Left lung (tissue), 10 donors: Measurements from ENCODE around the gene PSMB4. TPM values are rescaled to one million over a fixed set of nuclear protein-coding genes. Genes with fewer than 3 reads are reported as not detected.

Experiments used
- ATAC-seq: fragments of 200-7000 bp; cut with Tn5 transposase; one replicate; pipeline ENCODE4 v1.9.1; 2020; ENCODE audit warnings: moderate library complexity
- DNase-seq, 4 donors: peaks; one replicate each; pipeline ENCODE4 v3.0.0-alpha.2; 2013 to 2020
- H3K27ac ChIP-seq, 2 donors: fragments of 200-600 bp; sonication (generic) in 1 of 2; one replicate each; pipeline versions ENCODE4 v1.5.0 to v1.8.0; 2020 to 2021
- H3K27me3 ChIP-seq, 2 donors: fragments of 200-600 bp; sonication (generic) in 1 of 2; one replicate each; pipeline versions ENCODE4 v1.5.0 to v1.8.0; 2020 to 2021
- H3K36me3 ChIP-seq, 2 donors: fragments of 200-600 bp; sonication (generic) in 1 of 2; one replicate each; pipeline versions ENCODE4 v1.5.0 to v1.8.0; 2020 to 2021
- H3K4me1 ChIP-seq, 2 donors: fragments of 200-600 bp; one replicate each; pipeline ENCODE4 v1.8.0; 2021
- H3K4me3 ChIP-seq, 2 donors: fragments of 200-600 bp; sonication (generic) in 1 of 2; one replicate each; pipeline versions ENCODE4 v1.5.0 to v1.8.0; 2020 to 2021; ENCODE audit warnings: mild to moderate bottlenecking in 1 of 2
- H3K9me3 ChIP-seq, 2 donors: fragments of 200-600 bp; sonication (generic) in 1 of 2; one replicate each; pipeline versions ENCODE4 v1.5.0 to v1.8.0; 2020 to 2021
- intact Hi-C, 2 donors: fragments of 100-400 bp; cut with DNase I; formaldehyde crosslinking; loops; one replicate each; pipeline versions ENCODE4 v1.11.2 to v1.14.2; 2022
- polyA plus RNA-seq, 6 donors: library from polyadenylated mRNA; unstranded; fragments of 120-200 nt; gene quantifications; one replicate each; pipeline ENCODE4 v1.2.1, GENCODE V29; 2013; ENCODE audit not compliant: insufficient read length in 6 of 6
- total RNA-seq, 2 donors: library from RNA; stranded (reverse); fragmentation: NEBNext Ultra II Directional; extraction: Animal tissue kit (Norgen Biotek cat#: 25700); gene quantifications; one replicate each; pipeline ENCODE4 v1.2.1, GENCODE V29; 2021
- TF ChIP-seq, protein P1 (sequence below), 2 donors: fragments of 200-600 bp; sonication (generic) in 1 of 2; IDR thresholded peaks; one replicate each; pipeline versions ENCODE4 v1.5.0 to v1.8.0; 2021; ENCODE audit warnings: antibody characterized with exemption in 2 of 2
- donor health status: DM: no; HTN: yes; CAD: no.
- donor health status: DM: no; HTN: no; CAD: no.

The PSMB4 gene
- total and polyA plus RNA-seq, 8 donors: 166 to 249 (median 219) TPM

DNA sequence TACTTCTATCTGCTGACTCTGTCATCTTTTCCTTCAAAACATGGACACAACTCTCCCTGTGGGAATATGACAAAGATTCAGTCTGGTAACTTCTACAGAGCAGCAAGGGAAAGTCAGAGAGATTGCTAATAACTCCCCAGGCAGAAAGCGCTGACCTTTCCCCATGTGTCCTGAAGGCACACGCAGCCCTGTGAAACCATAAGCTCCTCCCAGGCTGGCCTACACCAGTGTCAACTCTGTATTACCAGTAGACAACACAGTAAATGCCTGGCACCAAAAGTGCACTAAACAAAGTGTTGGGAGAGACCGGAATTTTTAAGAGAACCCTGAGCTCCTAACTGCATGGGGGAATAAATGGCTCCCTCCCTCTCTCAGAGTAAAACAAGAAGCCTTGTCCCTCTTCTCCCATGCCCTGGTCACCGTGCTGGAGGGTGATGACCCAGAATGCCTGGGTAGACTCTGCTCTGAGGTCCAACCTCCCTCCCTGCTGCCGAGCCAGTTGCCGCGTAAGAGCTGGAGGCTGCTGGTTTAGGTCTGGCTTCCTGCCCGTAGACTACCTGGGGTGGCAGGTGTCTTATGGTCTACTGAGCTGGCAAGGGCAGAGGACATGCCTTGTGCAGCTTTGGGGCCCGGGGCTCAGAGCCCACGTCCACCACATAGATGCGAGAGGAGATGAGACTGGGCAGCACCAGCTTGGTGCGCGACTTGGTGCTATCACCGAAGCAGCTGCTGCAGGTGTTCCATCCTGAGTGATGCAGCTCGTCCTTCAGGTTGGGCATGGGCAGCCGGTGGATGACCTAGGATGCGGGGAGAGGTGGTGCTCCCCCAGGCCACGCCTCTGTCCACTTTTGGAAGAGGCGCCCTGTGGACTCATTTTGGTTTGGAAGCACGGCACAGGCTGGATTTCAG, 30.7 kb upstream of the PSMB4 start:
- ATAC-seq (no peak), DNase-seq (no peak)
- Histone ChIP-seq H3K4me1 (peaks cover 22 to 41% of the 10 kb centered on the region in 2 donors), H3K27ac (no peak overlapping the region), H3K27me3 (no peaks in the 10 kb centered on the region), H3K9me3 (no peaks in the 10 kb centered on the region), H3K4me3 (no peak overlapping the region), H3K36me3 (peaks cover 0 to 34% of the 10 kb centered on the region in 2 donors)
- intact Hi-C loops: no loop called here
- TF ChIP-seq, protein P1, sequence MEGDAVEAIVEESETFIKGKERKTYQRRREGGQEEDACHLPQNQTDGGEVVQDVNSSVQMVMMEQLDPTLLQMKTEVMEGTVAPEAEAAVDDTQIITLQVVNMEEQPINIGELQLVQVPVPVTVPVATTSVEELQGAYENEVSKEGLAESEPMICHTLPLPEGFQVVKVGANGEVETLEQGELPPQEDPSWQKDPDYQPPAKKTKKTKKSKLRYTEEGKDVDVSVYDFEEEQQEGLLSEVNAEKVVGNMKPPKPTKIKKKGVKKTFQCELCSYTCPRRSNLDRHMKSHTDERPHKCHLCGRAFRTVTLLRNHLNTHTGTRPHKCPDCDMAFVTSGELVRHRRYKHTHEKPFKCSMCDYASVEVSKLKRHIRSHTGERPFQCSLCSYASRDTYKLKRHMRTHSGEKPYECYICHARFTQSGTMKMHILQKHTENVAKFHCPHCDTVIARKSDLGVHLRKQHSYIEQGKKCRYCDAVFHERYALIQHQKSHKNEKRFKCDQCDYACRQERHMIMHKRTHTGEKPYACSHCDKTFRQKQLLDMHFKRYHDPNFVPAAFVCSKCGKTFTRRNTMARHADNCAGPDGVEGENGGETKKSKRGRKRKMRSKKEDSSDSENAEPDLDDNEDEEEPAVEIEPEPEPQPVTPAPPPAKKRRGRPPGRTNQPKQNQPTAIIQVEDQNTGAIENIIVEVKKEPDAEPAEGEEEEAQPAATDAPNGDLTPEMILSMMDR (IDR thresholded peaks at IDR 0.05): no peak

DNA sequence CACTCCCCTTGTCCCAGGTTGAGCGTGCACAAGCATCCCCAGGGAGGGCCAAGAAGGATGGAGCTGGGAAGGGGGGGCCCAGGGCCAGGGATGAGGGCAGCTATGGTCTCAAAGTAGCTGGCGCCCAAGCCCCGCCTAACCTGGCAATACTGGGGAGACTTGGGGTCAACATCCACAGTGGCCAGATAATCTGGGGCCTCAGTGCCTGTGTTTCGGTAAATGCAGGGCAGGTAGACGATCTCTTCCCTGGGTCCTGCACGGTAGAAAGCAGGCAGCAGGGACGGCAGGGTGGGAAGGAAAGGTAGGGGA, 30.1 kb upstream of the PSMB4 start:
- peaks cover 22 to 41% of the 10 kb centered on the region in 2 donors for H3K4me1 ChIP-seq
- H3K9me3 ChIP-seq: no peaks in the 10 kb centered on the region
- ATAC-seq (no peak), DNase-seq (no peak)
- H3K27ac ChIP-seq: no peak overlapping the region
- H3K4me3 ChIP-seq: no peak overlapping the region
- intact Hi-C loops: no loop called here
- H3K36me3 ChIP-seq: peaks cover 0 to 28% of the 10 kb centered on the region in 2 donors
- no peaks in the 10 kb centered on the region for H3K27me3 ChIP-seq
- TF ChIP-seq, protein P1 (IDR thresholded peaks at IDR 0.05): no peak

DNA sequence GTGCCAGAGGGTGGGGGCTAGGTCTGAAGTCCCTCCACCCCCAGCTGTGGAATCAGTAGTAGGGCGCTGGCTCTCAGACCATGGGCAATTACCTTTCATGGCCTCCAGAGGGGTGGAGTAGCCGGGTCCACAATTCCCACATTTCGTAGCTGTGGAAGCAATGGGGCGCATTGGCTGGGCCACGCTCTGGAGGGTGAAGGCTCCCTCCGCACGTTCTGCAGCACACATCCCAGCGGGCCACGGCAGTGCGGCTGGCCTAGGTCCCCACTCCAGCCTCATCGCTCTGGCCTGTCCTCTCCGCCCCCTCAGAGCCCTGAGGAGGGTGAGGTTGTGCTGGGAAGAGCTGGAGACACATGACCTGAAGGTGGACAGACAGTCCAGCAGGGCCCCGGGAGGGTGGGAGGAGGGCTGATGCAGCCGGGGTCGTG, 29.7 kb upstream of the PSMB4 start:
- H3K4me3 ChIP-seq: no peak overlapping the region
- intact Hi-C loops: no loop called here
- ATAC-seq (no peak), DNase-seq (no peak)
- no peaks in the 10 kb centered on the region for H3K9me3 ChIP-seq
- no peaks in the 10 kb centered on the region for H3K27me3 ChIP-seq
- TF ChIP-seq, protein P1 (IDR thresholded peaks at IDR 0.05): no peak
- H3K4me1 ChIP-seq: peaks cover 22 to 41% of the 10 kb centered on the region in 2 donors
- H3K27ac ChIP-seq: peak overlapping the region in 1 of 2 donors; percentile 70
- H3K36me3 ChIP-seq: peaks cover 0 to 24% of the 10 kb centered on the region in 2 donors

DNA sequence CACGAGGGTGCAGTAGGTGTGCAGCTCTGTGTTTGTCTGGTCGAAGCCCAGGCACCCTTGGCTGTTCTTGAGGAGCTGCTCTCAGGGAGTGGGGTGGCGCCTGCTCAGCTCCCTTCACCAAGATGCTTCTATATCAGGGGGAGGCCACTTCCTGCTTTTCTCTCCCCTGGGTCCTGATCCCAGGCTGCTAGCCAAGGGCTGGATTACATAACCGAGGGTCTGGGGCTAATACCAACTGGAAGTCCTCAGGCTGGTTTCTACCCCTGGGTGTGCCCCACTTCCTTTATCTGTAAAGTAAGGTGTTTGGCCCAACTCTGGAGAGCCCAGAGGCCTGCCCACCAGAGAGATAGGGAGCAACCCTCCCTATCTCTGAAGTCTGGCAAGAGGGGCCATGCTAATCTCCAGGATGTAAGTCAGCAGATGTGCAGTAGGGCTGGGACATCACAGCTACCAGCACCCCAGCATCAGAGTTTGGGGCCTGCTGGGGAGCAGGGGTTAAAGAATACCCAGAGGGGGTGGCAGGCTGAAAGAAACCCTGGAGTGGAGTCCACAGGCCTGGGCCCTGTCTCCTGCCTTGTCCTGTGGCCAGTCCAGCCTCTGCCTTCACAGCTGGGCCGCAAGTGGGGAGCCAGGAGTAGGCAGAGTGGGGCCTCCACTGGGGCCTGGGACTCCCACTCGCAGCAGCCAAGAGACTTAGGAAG, 29.0 kb upstream of the PSMB4 start:
- Histone ChIP-seq H3K4me1 (peaks cover 22 to 41% of the 10 kb centered on the region in 2 donors), H3K27me3 (no peaks in the 10 kb centered on the region), H3K9me3 (no peaks in the 10 kb centered on the region), H3K36me3 (peaks cover 0 to 17% of the 10 kb centered on the region in 2 donors), H3K4me3 (no peak overlapping the region), H3K27ac (peak overlapping the region; percentile 16 to 70)
- DNase-seq (peak in 2 of 4 donors; percentile 25 to 52), ATAC-seq (peak; percentile 33)
- intact Hi-C loops: no loop called here
- TF ChIP-seq, protein P1 (IDR thresholded peaks at IDR 0.05): no peak
